SK-N-SH (cell line): Measurements from ENCODE around the gene CYP2J2. TPM values are rescaled to one million over a fixed set of nuclear protein-coding genes. Genes with fewer than 3 reads are reported as not detected.

Experiments used
- CTCF ChIA-PET: fragments of 300-600, 350-600 bp; formaldehyde crosslinking; extraction: SDS; loops from one replicate; lab custom pipeline; 2021; lab: Yijun Ruan, JAX
- POLR2A ChIA-PET: fragments of 350-600 bp; sonication (Branson Sonifier 250); formaldehyde crosslinking; extraction: SDS; loops from one replicate; lab custom pipeline; 2020; ENCODE audit warnings: antibody characterized with exemption, inconsistent platforms; lab: Yijun Ruan, JAX
- DNase-seq: peaks from one replicate; pipeline ENCODE4 v3.0.0; 2012
- H2AFZ ChIP-seq: fragments of 200-600 bp; sonication (generic); 2 replicates; pipeline ENCODE4 v1.8.1; 2016; ENCODE audit warnings: antibody characterized with exemption, mild to moderate bottlenecking, low read depth
- H3F3A ChIP-seq: fragments of 200-600 bp; sonication (generic); replicated peaks from 2 replicates; pipeline ENCODE3; 2016; ENCODE audit warnings: antibody characterized with exemption, mild to moderate bottlenecking; ENCODE audit not compliant: insufficient read depth
- H3K27ac ChIP-seq, 2 experiments: fragments of 200-500 bp in 1 of 2; fragments of 200-600 bp in 1 of 2; sonication (Bioruptor generic) in 1 of 2; sonication (generic), shearing (Covaris generic) in 1 of 2; 2 replicates each; pipeline versions ENCODE4 v1.5.1 to v1.6.1; 2014 to 2016; ENCODE audit warnings: low read depth in 2 of 2, inconsistent platforms in 1 of 2, low read length in 1 of 2, mild to moderate bottlenecking in 1 of 2, mixed read lengths in 1 of 2
- H3K27me3 ChIP-seq: fragments of 200-600 bp; sonication (generic), shearing (Covaris generic); 2 replicates; pipeline ENCODE4 v1.6.1; 2016; ENCODE audit warnings: mixed run types; ENCODE audit not compliant: insufficient read depth
- H3K36me3 ChIP-seq, 2 experiments: fragments of 200-500 bp in 1 of 2; fragments of 200-600 bp in 1 of 2; sonication (Bioruptor generic) in 1 of 2; sonication (generic) in 1 of 2; replicated peaks in 1 of 2; 2 replicates each; pipeline versions ENCODE3 to v1.5.1; 2014 to 2016; ENCODE audit warnings: low read length in 1 of 2, mild to moderate bottlenecking in 1 of 2; ENCODE audit not compliant: insufficient read depth in 2 of 2, control insufficient read depth in 1 of 2
- H3K4me1 ChIP-seq, 2 experiments: fragments of 200-500 bp in 1 of 2; fragments of 200-600 bp in 1 of 2; sonication (Bioruptor generic) in 1 of 2; sonication (generic), shearing (Covaris generic) in 1 of 2; 2 replicates each; pipeline versions ENCODE4 v1.5.1 to v1.6.1; 2014 to 2016; ENCODE audit warnings: low read depth in 1 of 2, low read length in 1 of 2, mixed run types in 1 of 2; ENCODE audit not compliant: insufficient read depth in 2 of 2, control insufficient read depth in 1 of 2
- H3K4me2 ChIP-seq: fragments of 200-600 bp; sonication (generic), shearing (Covaris generic); 2 replicates; pipeline ENCODE4 v1.6.1; 2017; ENCODE audit warnings: mixed run types
- H3K4me3 ChIP-seq, 2 experiments: fragments of 200-500 bp in 1 of 2; fragments of 200-600 bp in 1 of 2; sonication (Bioruptor generic) in 1 of 2; sonication (generic), shearing (Covaris generic) in 1 of 2; 2 replicates each; pipeline versions ENCODE4 v1.5.1 to v1.8.1; 2014 to 2016; ENCODE audit warnings: low read depth in 2 of 2, inconsistent platforms in 1 of 2, low read length in 1 of 2, mild to moderate bottlenecking in 1 of 2, mixed read lengths in 1 of 2, moderate library complexity in 1 of 2
- H3K79me2 ChIP-seq: fragments of 200-600 bp; sonication (generic); 2 replicates; pipeline ENCODE4 v1.8.1; 2017; ENCODE audit warnings: mild to moderate bottlenecking; ENCODE audit not compliant: insufficient read depth
- H3K9ac ChIP-seq: fragments of 200-600 bp; sonication (generic); 2 replicates; pipeline ENCODE4 v1.6.1; 2017; ENCODE audit warnings: mixed run types
- H3K9me2 ChIP-seq: fragments of 200-600 bp; sonication (generic); 2 replicates; pipeline ENCODE4 v1.6.1; 2017; ENCODE audit warnings: mixed run types
- H3K9me3 ChIP-seq: fragments of 200-600 bp; sonication (generic); 2 replicates; pipeline ENCODE4 v1.6.1; 2017; ENCODE audit warnings: mixed run types, mild to moderate bottlenecking, moderate library complexity
- H4K20me1 ChIP-seq: fragments of 200-600 bp; sonication (generic); 2 replicates; pipeline ENCODE4 v1.6.1; 2017; ENCODE audit warnings: mild to moderate bottlenecking, mixed run types; ENCODE audit not compliant: insufficient read depth
- CTCF ChIP-seq: fragments of 200-600 bp; sonication (generic); IDR thresholded peaks from 2 replicates; pipeline ENCODE4 v1.6.1; 2017; ENCODE audit warnings: antibody characterized with exemption, mild to moderate bottlenecking, moderate library complexity
- GABPA ChIP-seq: IDR thresholded peaks from 2 replicates; pipeline ENCODE4 v1.4.0; 2012; ENCODE audit warnings: low read depth, mild to moderate bottlenecking
- GATA2 ChIP-seq: sonication (generic); formaldehyde crosslinking; IDR thresholded peaks from 2 replicates; pipeline ENCODE4 v1.5.0; 2020; ENCODE audit warnings: mild to moderate bottlenecking, missing genetic modification reagents
- NRF1 ChIP-seq: IDR thresholded peaks from 2 replicates; pipeline ENCODE4 v1.6.1; 2012; ENCODE audit warnings: low read depth, mild to moderate bottlenecking, low read length
- RAD21 ChIP-seq: IDR thresholded peaks from 2 replicates; pipeline ENCODE4 v1.6.1; 2012; ENCODE audit warnings: mild to moderate bottlenecking, low read length
- SMC3 ChIP-seq: IDR thresholded peaks from 2 replicates; pipeline ENCODE4 v1.6.1; 2012; ENCODE audit warnings: low read depth, low read length, improper control_type of control experiment
- TCF12 ChIP-seq: IDR thresholded peaks from 2 replicates; pipeline ENCODE4 v1.4.0; 2012
- WGBS: methylation state at CpG from one replicate; pipeline ENCODE4 v1.1.6; 2017; ENCODE audit warnings: low lambda C conversion rate; 5-methylcytosine and 5-hydroxymethylcytosine counted together
- polyA plus RNA-seq, 3 experiments: library from polyadenylated mRNA; depleted of rRNA; stranded (reverse); fragments of >200 nt; gene quantifications; 2 replicates each; pipeline ENCODE4 v1.2.3, GENCODE V29; 2012
- TF ChIP-seq, protein P1 (sequence below): IDR thresholded peaks from 2 replicates; pipeline ENCODE4 v1.4.0; 2012; ENCODE audit warnings: low read depth, borderline replicate concordance
- TF ChIP-seq, protein P2 (sequence below): fragments of 150-350 bp; IDR thresholded peaks from 2 replicates; pipeline ENCODE4 v1.6.1; 2016; ENCODE audit warnings: mild to moderate bottlenecking, low read depth, low read length

Gene CYP2J2
- polyA plus RNA-seq, 1 of the 3 experiments (the other 2 are of a cell fraction), result 1.2 TPM

GRCh38 chr1:59879574-59879973 is 47.0 kb downstream of the CYP2J2 start:
- H3K9me2 ChIP-seq, result no peaks in the 10 kb centered on the region
- no peak overlapping the region for H3K27ac ChIP-seq
- no peaks in the 10 kb centered on the region for H3K79me2 ChIP-seq
- H3K36me3 ChIP-seq, result no peaks in the 10 kb centered on the region
- no peaks in the 10 kb centered on the region for H3K27me3 ChIP-seq
- no peaks in the 10 kb centered on the region for H4K20me1 ChIP-seq
- peak; percentile 26 for DNase-seq
- ChIA-PET POLR2A (no interaction called here), CTCF (interaction anchor here (0.7 to 6.2 kb wide), 7 partner anchors 9 to 71 kb away, joined by 3 to 50 read pairs (median 3); no protein-coding TSS in a partner anchor)
- no peak overlapping the region for H3K9ac ChIP-seq
- no peaks in the 10 kb centered on the region; a peak in 1 of 4 replicates for H3K4me1 ChIP-seq
- H3K4me3 ChIP-seq, result no peak overlapping the region; a peak in 1 of 4 replicates
- TF ChIP-seq NRF1 (no peak), TCF12 (no peak), GATA2 (CRISPR knock-in tag) (no peak), SMC3 (peak; percentile 49; the same call in 1 of the 2 replicates), CTCF (peak; percentile 53), RAD21 (peak; percentile 62)
- TF ChIP-seq, protein P1, sequence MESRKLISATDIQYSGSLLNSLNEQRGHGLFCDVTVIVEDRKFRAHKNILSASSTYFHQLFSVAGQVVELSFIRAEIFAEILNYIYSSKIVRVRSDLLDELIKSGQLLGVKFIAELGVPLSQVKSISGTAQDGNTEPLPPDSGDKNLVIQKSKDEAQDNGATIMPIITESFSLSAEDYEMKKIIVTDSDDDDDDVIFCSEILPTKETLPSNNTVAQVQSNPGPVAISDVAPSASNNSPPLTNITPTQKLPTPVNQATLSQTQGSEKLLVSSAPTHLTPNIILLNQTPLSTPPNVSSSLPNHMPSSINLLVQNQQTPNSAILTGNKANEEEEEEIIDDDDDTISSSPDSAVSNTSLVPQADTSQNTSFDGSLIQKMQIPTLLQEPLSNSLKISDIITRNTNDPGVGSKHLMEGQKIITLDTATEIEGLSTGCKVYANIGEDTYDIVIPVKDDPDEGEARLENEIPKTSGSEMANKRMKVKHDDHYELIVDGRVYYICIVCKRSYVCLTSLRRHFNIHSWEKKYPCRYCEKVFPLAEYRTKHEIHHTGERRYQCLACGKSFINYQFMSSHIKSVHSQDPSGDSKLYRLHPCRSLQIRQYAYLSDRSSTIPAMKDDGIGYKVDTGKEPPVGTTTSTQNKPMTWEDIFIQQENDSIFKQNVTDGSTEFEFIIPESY, result no peak
- WGBS, result 61% methylated on average over 5 of the region's 5 CpGs
- H3K4me2 ChIP-seq, result no peak overlapping the region
- H2AFZ ChIP-seq, result no peak overlapping the region
- no peaks in the 10 kb centered on the region for H3F3A ChIP-seq
- H3K9me3 ChIP-seq, result no peaks in the 10 kb centered on the region

- H3K27ac ChIP-seq, result no peak overlapping the region
- no peak overlapping the region for H3K4me3 ChIP-seq
- CTCF ChIA-PET, result interaction anchor here (1.1 to 6.2 kb wide), 6 partner anchors 9 to 72 kb away, joined by 3 to 50 read pairs (median 4); no protein-coding TSS in a partner anchor
- H3F3A ChIP-seq, result no peaks in the 10 kb centered on the region
- H3K4me1 ChIP-seq, result no peaks in the 10 kb centered on the region; a peak in 1 of 4 replicates
- no peak overlapping the region for H3K9ac ChIP-seq
- POLR2A ChIA-PET, result no interaction called here
- DNase-seq, result no peak
- TF ChIP-seq GABPA (no peak), RAD21 (no peak)
- TF ChIP-seq, protein P2, sequence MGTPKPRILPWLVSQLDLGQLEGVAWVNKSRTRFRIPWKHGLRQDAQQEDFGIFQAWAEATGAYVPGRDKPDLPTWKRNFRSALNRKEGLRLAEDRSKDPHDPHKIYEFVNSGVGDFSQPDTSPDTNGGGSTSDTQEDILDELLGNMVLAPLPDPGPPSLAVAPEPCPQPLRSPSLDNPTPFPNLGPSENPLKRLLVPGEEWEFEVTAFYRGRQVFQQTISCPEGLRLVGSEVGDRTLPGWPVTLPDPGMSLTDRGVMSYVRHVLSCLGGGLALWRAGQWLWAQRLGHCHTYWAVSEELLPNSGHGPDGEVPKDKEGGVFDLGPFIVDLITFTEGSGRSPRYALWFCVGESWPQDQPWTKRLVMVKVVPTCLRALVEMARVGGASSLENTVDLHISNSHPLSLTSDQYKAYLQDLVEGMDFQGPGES, result no peak
- TF ChIP-seq, protein P1, result no peak
- TF ChIP-seq, all 33 proteins: peak for 0
- Histone ChIP-seq H3K9me2 (no peaks in the 10 kb centered on the region), H3K36me3 (peaks cover 0 to under 1% of the 10 kb centered on the region in 2 experiments), H2AFZ (no peak overlapping the region), H4K20me1 (no peaks in the 10 kb centered on the region), H3K79me2 (no peaks in the 10 kb centered on the region), H3K9me3 (no peaks in the 10 kb centered on the region), H3K4me2 (no peak overlapping the region), H3K27me3 (no peaks in the 10 kb centered on the region)
- whole genome bisulfite sequencing, result 56% methylated on average over 3 of the region's 3 CpGs
Observed at GRCh38 chr1:59878370-59878769, 48.2 kb downstream of the CYP2J2 start.
